ENCODE results near the gene TMEM132C. TPM values are rescaled to one million over a fixed set of nuclear protein-coding genes. Genes with fewer than 3 reads are reported as not detected.

TMEM132C gene
- total and polyA plus RNA-seq, 2 of the 4 experiments (the other 2 are of a cell fraction): not detected

DNA sequence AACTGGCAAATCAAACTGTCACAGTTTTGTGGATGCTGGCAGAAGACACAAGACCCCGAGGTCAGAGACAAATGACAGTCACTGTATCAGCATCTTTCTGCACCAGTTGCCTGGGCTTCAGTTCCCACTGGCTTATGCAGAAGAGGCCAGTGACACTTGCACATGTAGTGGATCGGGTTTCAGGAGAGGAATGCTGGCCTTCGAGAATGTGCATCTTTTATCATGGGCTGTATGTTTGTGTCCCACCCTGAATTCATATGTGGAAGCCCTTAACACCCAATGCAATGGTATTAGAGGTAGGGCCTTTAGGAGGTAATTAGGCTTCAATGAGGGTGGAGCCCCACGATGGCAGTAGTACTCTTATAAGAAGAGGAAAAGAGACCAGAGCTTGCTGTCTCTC lies 405.9 kb downstream of the TMEM132C start:
- Histone ChIP-seq H3K27me3 (ENCODE audit: control insufficient read depth, insufficient read depth, low read length) (no peaks in the 10 kb centered on the region), H2AK9ac (replicated peaks; ENCODE audit: low read depth, low read length, poor library complexity) (no peak overlapping the region), H3K4me2 (ENCODE audit: low read depth, low read length) (no peak overlapping the region), H3K14ac (replicated peaks; ENCODE audit: low read depth, low read length) (no peak overlapping the region), H3K9me3 (ENCODE audit: control insufficient read depth, insufficient read depth, low read length) (peaks cover 8% of the 10 kb centered on the region), H4K8ac (ENCODE audit: low read depth in 2 of 2, low read length in 2 of 2) (no peak overlapping the region), H2AK5ac (ENCODE audit: low read depth, low read length) (no peak overlapping the region), H2BK20ac (ENCODE audit: low read depth, low read length) (no peak overlapping the region), H4K5ac (ENCODE audit: low read depth, low read length) (no peak overlapping the region), H2BK5ac (ENCODE audit: low read depth, low read length, poor library complexity, severe bottlenecking) (no peak overlapping the region), H4K91ac (ENCODE audit: insufficient read depth, low read depth, low read length) (no peak overlapping the region), H3K36me3 (ENCODE audit: control insufficient read depth, insufficient read depth, low read length) (no peaks in the 10 kb centered on the region), H3K27ac (ENCODE audit: insufficient read depth, low read length) (no peak overlapping the region), H2BK15ac (ENCODE audit: low read depth, low read length) (no peak overlapping the region), H3K9me1 (ENCODE audit: insufficient read depth, low read length) (no peaks in the 10 kb centered on the region), H3K4me1 (ENCODE audit: control insufficient read depth, insufficient read depth, low read length) (no peaks in the 10 kb centered on the region), H2BK120ac (ENCODE audit: low read depth, low read length) (no peak overlapping the region), H4K20me1 (ENCODE audit: insufficient read depth, low read length) (no peaks in the 10 kb centered on the region), H3K9ac (ENCODE audit: low read depth, low read length) (no peak overlapping the region), H3K4me3 (ENCODE audit: insufficient read depth, low read depth, low read length) (no peak overlapping the region), H3K4ac (ENCODE audit: low read depth, low read length) (no peak overlapping the region), H3K23ac (ENCODE audit: low read depth, low read length) (no peak overlapping the region), H2AFZ (replicated peaks; ENCODE audit: low read length, poor library complexity) (no peak overlapping the region), H3K79me1 (ENCODE audit: low read depth in 1 of 2, low read length in 2 of 2) (no peaks in the 10 kb centered on the region), H3K56ac (ENCODE audit: extremely low read depth, insufficient read depth, low read length) (no peak overlapping the region), H3K18ac (ENCODE audit: low read depth, low read length) (no peak overlapping the region)
- dilution Hi-C loops (cut with HindIII; ENCODE audit: low sequenced_read_pairs, unreplicated experiment): no loop called here
- no TSS peak for BruUV-seq (replicated peaks)
- ChIA-PET POLR2A (ENCODE audit: unreplicated experiment) (no interaction called here), CTCF (no interaction called here)
- DNase-seq: no peak
- TF ChIP-seq MAFK (IDR thresholded peaks at IDR 0.05; ENCODE audit: low read depth, low read length): no peak
- TF ChIP-seq RAD21 (IDR thresholded peaks at IDR 0.05; ENCODE audit: low read length): no peak
- TF ChIP-seq POLR2A (IDR thresholded peaks at IDR 0.05; ENCODE audit: low read depth, low read length): no peak
- no peak for TF ChIP-seq BHLHE40 (IDR thresholded peaks at IDR 0.05; ENCODE audit: low read depth, low read length)
- no peak for TF ChIP-seq MAZ (IDR thresholded peaks at IDR 0.05; ENCODE audit: borderline replicate concordance, low read depth, low read length)
- TF ChIP-seq RCOR1 (IDR thresholded peaks at IDR 0.05; ENCODE audit: insufficient replicate concordance, low read length): no peak
- TF ChIP-seq, protein P1, sequence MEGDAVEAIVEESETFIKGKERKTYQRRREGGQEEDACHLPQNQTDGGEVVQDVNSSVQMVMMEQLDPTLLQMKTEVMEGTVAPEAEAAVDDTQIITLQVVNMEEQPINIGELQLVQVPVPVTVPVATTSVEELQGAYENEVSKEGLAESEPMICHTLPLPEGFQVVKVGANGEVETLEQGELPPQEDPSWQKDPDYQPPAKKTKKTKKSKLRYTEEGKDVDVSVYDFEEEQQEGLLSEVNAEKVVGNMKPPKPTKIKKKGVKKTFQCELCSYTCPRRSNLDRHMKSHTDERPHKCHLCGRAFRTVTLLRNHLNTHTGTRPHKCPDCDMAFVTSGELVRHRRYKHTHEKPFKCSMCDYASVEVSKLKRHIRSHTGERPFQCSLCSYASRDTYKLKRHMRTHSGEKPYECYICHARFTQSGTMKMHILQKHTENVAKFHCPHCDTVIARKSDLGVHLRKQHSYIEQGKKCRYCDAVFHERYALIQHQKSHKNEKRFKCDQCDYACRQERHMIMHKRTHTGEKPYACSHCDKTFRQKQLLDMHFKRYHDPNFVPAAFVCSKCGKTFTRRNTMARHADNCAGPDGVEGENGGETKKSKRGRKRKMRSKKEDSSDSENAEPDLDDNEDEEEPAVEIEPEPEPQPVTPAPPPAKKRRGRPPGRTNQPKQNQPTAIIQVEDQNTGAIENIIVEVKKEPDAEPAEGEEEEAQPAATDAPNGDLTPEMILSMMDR (conservative IDR thresholded peaks at IDR 0.05; ENCODE audit: low read depth, low read length): no peak
- TF ChIP-seq, protein P2, sequence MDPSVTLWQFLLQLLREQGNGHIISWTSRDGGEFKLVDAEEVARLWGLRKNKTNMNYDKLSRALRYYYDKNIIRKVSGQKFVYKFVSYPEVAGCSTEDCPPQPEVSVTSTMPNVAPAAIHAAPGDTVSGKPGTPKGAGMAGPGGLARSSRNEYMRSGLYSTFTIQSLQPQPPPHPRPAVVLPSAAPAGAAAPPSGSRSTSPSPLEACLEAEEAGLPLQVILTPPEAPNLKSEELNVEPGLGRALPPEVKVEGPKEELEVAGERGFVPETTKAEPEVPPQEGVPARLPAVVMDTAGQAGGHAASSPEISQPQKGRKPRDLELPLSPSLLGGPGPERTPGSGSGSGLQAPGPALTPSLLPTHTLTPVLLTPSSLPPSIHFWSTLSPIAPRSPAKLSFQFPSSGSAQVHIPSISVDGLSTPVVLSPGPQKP (IDR thresholded peaks at IDR 0.05; ENCODE audit: borderline replicate concordance, low read depth, low read length): no peak
- TF ChIP-seq NFE2L2 (IDR thresholded peaks at IDR 0.05; ENCODE audit: low read depth, low read length): no peak
- no peak for TF ChIP-seq CHD1 (IDR thresholded peaks at IDR 0.05; ENCODE audit: low read depth, low read length)
- TF ChIP-seq SMC3 (IDR thresholded peaks at IDR 0.05; ENCODE audit: low read depth, low read length): no peak
- intact Hi-C loops (cut with micrococcal nuclease): no loop called here
- ATAC-seq (ENCODE audit: low read depth): no peak
- in situ Hi-C loops (cut with MboI; ENCODE audit: low sequenced_read_pairs): no loop called here
- no CpG with 5 or more reads among the region's 4 CpGs for WGBS, 2 experiments (ENCODE audit: extremely low coverage in 2 of 2, insufficient read length in 1 of 2)

Measured in IMR-90 (cell line).